Muscle of arm (tissue), 12 donors: ENCODE data around the gene SUMO4. TPM values are rescaled to one million over a fixed set of nuclear protein-coding genes. Genes with fewer than 3 reads are reported as not detected.

Experiments used
- polyA plus RNA-seq, 12 donors: library from polyadenylated mRNA; unstranded; fragments of 120-200 nt; gene quantifications; one replicate each; pipeline ENCODE4 v1.2.1, GENCODE V29; 2013; ENCODE audit not compliant: insufficient read length in 12 of 12

Gene SUMO4
- polyA plus RNA-seq, 12 donors, result 0.22 to 1.2 (median 0.47) TPM; not detected in 3

Other genes starting within 250 kb of the SUMO4 start
- 10 to 100 TPM in 11 of 12 donors, not detected in 1; 51.1 to 81.1 (median 66.5) TPM for gene TAB2, start 82.5 kb upstream of the SUMO4 start, polyA plus RNA-seq
- gene ZC3H12D, start 84.8 kb downstream of the SUMO4 start, polyA plus RNA-seq, result under 1 TPM in 10 of 12 donors, not detected in 2; 0.10 to 0.58 (median 0.34) TPM
- 10 to 100 TPM in 11 of 12 donors, not detected in 1; 26.8 to 50.9 (median 35.9) TPM for gene PPIL4, start 145.8 kb downstream of the SUMO4 start, polyA plus RNA-seq
- gene GINM1, start 166.1 kb downstream of the SUMO4 start, polyA plus RNA-seq, result 10 to 100 TPM in 11 of 12 donors, not detected in 1; 42.4 to 61.5 (median 49.8) TPM
- 10 to 100 TPM in 11 of 12 donors, not detected in 1; 12.6 to 29.3 (median 24.1) TPM for gene KATNA1, start 248.5 kb downstream of the SUMO4 start, polyA plus RNA-seq